Esophagus mucosa (tissue), 1 donor: ENCODE data around the gene SIL1. TPM values are rescaled to one million over a fixed set of nuclear protein-coding genes. Genes with fewer than 3 reads are reported as not detected.
"Not testable (repeated sequence)": the region's sequence is repeated elsewhere in the genome, so short reads cannot be mapped to it uniquely, and the experiment has no call there.

ENCODE experiments used
- ATAC-seq: fragments of 200-7000 bp; cut with Tn5 transposase; one replicate; pipeline ENCODE4 v1.9.1; 2020
- total RNA-seq: library from RNA; stranded (reverse); gene quantifications from one replicate; pipeline ENCODE4 v1.2.4, GENCODE V29; 2023
- donor health status: DM: yes; HTN: yes; CAD: no.

Gene SIL1
- total RNA-seq, 1 donor from 2014 or later = 29.3 TPM

DNA sequence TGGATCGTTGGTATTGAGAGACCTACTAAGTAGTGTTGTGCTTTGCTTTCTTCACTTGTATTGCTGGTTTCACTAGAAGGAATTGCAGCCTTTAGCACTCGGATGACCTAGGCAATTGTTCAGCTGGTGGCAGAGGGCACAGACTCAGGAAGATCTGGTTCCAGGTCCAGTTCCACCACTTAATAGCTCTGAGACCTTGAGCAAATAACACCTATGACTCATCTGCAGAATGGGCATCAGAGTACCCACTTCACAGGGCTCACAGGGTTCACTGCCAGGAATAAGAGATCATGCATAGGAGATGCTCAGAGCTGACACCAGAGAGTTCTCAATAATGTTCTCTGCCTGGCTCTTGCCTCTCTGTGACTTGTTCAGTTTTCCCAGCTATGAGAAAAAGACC is 133.6 kb downstream of the SIL1 start:
- peak; percentile 97 for ATAC-seq

- ATAC-seq = no peak
These were observed 134.5 kb downstream of the SIL1 start for GRCh38 chr5:139063664-139064054.

DNA sequence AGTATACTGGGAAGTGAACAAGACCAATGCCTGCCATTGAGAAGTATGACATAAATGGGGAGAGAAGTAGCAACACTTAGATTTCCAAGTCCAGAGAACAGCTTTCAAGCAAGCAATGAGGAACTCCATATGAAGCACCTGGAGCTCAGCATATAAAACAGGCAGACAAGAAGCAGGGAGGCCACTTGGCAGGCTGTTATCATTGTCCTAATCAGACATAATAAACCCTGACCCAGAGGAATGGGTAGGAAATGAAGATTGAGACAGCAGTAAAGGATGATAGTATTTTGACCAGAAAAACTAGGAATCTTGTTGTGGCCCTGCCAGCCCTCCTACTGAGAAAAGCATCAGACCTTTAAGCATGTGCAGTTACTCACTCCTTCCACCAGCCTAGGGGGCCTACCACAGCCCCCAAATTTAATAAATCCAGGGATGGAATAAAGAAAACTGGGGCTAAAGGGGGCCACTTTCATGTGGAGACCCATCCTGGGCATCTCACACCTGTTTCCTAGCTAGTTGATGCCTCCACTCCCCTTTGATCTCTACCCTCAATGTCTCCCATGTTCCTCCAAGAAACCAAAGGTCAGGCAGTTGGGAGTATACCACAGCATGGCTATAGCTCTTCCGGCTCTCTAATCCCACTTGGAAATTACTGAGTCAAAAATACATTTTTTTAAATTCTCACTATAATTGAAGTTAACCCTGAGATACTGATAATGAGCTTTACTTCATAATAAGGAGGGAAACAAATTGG is 135.1 kb downstream of the SIL1 start:
- no peak for ATAC-seq

DNA sequence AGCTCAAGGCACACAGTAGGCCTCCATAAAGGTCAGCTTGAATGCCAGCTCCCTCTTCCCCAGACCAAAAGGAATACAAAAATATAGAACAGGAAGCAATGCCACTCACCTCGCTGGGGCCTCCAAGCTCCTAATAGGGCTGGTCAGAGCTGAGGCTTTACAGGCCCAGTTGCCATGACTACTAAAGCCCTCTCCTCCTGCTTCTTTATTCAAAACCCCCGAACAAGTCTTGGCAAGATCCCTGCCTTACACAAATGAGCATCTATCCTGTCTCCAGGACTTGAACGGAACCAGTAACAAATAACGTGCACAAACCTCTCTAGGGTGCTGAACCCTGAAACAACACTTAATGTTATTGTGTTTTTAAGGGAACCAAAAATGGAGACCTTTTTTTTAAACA is 136.3 kb downstream of the SIL1 start:
- no peak for ATAC-seq

DNA sequence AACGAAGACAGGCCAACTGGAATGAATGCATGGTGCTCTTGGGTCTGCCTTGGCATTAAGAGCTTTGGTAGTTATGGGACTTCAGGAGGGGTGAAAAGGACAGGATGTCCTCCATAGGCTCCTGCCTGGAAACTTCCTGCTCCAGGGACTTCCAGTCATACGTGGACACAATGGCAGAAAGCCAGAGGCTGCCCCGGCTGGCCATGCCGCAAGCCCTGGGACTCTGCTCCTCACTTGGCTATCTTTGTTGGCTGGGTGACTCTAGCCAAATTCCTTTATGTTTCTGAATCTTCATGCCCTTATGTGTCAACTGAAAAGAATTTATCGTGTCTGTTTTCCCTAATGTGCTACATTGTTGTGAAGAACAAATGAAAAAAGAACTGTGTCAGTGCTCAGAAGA is 136.9 kb downstream of the SIL1 start:
- ATAC-seq = no peak

DNA sequence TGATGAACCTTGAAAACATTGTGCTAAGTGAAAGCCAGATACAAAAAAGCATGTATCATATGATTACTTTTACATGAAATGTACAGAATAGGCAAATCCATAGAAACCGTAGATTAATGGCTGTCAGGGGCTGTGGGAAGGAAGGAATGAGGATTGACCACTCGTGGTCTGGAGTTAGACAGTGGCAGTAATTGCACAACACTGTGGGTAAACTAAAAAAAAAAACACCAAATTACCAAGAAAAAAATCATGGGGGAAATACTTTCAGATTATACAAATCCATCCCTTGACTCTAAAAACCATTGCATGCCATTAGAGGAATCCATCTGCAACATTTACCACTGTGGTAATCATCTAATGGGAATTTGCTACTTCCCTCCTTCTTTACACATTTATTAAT is 140.0 kb downstream of the SIL1 start:
- no peak for ATAC-seq

GRCh38 chr5:139057045-139057939 is 140.9 kb downstream of the SIL1 start:
- not testable (repeated sequence) for ATAC-seq

DNA sequence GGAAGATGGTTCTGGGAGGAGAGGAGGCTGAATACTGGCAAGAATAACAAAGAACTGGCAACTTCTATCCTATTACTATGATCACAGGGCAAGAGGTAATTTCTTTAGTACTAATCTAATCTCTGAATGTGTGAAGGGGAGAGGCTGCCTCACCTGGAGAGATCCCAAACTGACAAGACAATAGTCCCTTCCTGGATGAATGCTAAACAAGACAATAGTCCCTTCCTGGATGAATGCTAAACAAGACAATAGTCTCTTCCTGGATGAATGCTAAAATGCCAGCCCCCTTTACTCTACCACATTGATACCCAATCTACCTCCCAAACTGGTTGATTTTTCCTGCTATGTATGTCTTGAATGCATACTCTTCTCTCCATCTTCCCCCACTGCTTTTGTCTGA is 145.2 kb downstream of the SIL1 start:
- ATAC-seq = no peak

GRCh38 chr5:139051392-139051791 is 146.8 kb downstream of the SIL1 start:
- peak; percentile 66 for ATAC-seq

DNA sequence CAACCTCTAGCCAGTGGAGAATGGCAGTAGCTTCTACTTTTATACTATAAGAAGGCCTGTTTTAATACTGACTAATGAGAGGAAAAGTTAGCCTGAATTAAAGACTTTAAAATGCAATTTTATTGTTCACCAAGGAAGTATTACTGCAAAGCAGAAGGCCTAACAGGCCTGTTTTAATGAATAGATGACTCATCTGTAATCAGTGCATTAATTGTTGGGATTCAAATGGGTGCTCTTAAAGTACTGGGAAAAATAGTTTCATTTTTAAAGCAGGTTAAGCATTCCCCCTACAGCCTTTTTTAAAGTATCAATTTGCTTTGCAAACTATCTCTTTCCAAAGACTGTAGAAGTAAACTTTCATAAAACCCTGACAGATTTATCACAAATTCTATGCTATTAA is 147.7 kb downstream of the SIL1 start:
- peak; percentile 46 for ATAC-seq

- no peak for ATAC-seq
These were observed 148.4 kb downstream of the SIL1 start for GRCh38 chr5:139049780-139050179.

DNA sequence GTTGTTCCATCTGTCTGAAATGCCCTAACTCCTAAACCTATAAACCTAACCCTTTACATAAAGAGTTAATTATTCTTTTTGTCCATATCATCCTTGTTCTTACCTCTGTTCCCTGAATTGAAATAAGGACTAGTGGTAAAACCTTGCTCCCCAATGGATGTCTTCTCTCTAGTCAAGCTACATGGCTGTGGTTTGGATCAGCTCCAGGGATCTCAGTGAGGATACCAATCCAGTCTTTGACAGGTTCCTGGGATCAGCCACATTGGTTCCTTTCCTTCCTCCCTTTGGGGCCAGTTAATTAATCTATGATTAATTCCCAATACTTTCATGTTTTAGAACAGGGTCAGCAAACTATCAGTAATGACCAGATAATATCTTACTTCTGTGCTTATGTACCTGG is 151.6 kb downstream of the SIL1 start:
- ATAC-seq = no peak

DNA sequence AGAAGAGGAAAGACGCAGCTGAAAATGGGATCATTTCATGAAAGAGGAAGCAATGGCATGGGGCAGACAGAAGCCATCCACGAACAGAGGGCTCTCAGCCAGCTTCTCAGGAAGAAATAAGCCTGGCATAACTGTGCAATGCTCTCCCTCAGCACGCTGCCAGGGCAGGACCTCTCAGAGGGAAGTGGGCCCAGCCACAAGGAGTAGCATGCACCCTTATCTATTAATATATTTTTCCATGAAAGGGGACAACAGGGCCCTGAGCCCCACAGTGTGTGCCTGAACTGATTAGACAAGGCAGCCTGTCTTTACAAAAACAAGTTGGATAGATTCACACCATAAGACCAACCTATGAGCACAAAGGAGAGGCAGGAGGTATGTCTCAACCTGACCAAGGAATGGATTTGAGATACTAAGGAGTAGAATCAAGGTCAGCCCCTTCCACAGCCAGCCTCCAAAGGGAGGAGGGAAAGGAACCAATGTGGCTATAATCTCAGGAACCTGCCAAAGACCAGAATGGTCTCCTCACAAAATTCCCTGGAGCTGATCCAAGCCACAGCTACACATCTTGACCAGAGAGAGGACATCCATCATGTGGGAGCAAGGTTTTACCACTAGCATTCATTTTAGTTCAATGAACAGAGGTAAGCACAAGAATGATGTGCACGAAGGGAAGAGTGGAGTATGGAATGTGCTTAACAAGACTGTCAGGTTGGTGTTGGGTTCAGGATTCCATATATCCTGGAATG is 154.8 kb downstream of the SIL1 start:
- ATAC-seq = no peak

GRCh38 chr5:139040081-139040480 is 158.1 kb downstream of the SIL1 start:
- ATAC-seq = no peak

- ATAC-seq = no peak
These were observed 159.4 kb downstream of the SIL1 start for GRCh38 chr5:139038613-139039305.

GRCh38 chr5:139037732-139038131 is 160.4 kb downstream of the SIL1 start:
- no peak for ATAC-seq

DNA sequence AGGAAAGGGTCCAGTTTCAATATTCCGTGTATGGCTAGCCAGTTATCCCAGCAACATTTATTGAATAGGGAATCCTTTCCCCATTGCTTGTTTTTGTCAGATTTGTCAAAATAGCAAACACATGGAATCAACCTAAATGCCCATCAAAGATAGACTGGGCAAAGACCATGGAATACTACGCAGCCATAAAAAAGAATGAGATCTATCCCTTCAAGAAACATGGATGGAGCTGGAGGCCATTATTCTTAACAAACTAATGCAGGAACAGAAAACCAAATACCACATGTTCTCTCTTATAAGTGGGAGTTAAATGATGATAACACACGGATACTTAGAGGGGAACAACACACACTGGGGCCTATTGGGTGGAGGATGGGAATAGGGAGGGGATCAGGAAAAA is 161.8 kb downstream of the SIL1 start:
- ATAC-seq = not testable (repeated sequence)

DNA sequence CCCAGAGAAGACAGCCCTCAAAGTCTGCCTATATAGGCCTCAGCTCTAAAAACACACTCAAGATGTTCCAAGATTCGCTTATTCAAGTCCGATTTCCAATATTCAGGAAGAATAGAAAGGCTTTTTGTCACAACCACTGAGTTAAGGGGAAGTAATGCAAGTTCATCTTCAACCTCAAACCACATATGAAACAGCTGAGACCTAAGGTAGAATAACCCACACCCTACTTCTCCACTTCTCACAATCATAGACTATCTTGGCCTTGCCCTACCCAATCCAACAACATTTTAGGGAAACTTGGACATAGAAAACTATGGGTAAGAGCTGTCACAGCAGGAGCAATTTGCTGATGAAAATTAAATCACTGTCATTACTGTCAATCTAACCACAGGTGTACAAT is 171.0 kb downstream of the SIL1 start:
- ATAC-seq = no peak

DNA sequence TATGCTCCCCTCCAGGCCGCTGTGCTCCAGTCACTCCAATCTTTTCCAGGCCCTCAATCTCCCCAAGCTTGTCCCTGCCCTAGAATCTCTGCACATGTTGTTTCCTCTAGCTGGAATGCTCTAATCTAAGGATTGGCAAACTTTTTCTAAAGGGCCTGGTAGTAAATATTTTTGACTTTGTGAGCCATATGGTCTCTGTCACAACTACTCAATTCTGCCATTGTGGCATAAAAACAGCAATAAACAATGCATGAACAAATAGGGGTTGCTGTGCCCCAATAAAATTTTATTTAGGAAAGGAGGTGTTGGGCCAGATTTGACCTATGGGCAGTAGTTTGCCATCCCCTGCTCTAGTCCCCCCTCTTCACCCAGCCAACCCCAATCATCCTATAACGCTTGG is 172.5 kb downstream of the SIL1 start:
- no peak for ATAC-seq

- no peak for ATAC-seq
These were observed 174.9 kb downstream of the SIL1 start for GRCh38 chr5:139023286-139023685.

DNA sequence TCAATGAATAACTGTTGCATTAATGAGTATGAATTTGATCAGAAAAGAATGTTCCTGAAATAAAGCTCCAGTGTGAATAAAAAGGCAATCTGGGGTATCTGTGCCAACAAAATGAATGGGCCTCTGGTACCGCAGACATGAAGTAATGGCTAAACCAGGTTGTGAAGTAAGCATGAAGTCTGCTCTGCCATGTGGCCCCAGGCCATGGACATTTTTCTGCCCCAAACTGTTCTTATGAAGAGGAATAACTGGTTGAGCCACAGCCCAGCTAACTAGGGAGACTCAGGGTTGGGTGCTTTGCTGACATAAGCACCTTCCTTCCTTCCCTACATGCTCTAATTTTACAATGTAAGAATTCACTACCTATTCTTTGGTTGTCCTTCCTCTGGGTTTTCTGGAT is 175.6 kb downstream of the SIL1 start:
- peak; percentile 83 for ATAC-seq

GRCh38 chr5:139021346-139021745 is 176.8 kb downstream of the SIL1 start:
- ATAC-seq = no peak

DNA sequence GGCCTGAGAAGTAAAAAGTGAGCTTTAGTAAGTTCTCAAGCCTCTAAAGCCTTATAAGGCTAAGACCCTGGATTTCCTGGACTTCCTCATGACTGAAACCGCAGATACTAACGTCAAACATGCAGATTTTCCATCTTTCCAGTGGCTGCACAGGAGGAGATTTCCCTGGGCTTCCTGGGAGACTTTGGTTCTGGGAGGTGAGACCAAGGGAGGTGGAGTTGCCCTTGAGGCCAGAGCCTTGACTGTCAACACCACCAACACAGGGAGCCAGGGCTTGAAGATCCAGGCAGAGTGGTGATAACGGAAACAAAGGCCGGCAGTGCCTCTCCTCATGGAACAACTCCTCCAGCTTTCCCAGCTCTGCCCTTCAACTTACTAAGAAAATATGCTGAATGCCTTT is 178.3 kb downstream of the SIL1 start:
- ATAC-seq = no peak
